ENCODE data around the gene TRHDE.

DNA sequence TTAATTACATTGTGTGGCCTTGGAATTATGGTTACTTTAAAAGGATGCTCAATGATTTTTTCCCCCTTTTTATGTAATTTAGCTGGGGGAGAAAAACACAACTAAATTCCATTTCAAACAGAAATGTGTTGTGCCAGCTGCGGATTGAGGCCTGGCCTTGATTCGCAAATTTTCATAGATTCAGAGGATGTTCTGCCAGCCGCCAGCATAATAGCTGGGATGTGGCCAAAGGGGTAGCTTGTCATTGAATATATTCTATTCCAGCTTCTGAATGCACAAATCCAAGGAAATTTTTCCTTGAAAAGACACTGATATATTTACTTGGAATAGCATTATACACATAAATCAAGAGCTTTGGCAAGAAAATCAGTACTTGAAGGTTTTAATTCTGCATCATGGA lies 43.7 kb downstream of the TRHDE start:
- no peak for TF ChIP-seq MXI1 (conservative IDR thresholded peaks at IDR 0.05; ENCODE audit: poor library complexity, severe bottlenecking)
- TF ChIP-seq, protein P1, sequence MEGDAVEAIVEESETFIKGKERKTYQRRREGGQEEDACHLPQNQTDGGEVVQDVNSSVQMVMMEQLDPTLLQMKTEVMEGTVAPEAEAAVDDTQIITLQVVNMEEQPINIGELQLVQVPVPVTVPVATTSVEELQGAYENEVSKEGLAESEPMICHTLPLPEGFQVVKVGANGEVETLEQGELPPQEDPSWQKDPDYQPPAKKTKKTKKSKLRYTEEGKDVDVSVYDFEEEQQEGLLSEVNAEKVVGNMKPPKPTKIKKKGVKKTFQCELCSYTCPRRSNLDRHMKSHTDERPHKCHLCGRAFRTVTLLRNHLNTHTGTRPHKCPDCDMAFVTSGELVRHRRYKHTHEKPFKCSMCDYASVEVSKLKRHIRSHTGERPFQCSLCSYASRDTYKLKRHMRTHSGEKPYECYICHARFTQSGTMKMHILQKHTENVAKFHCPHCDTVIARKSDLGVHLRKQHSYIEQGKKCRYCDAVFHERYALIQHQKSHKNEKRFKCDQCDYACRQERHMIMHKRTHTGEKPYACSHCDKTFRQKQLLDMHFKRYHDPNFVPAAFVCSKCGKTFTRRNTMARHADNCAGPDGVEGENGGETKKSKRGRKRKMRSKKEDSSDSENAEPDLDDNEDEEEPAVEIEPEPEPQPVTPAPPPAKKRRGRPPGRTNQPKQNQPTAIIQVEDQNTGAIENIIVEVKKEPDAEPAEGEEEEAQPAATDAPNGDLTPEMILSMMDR (IDR thresholded peaks at IDR 0.05; ENCODE audit: poor library complexity, severe bottlenecking) = no peak
- TF ChIP-seq POLR2AphosphoS5 (IDR thresholded peaks at IDR 0.05) = no peak
